GM19043 (cell line): Measurements from ENCODE around the gene NFATC3.

Experiments used
- ATAC-seq: cut with Tn5 transposase; IDR thresholded peaks from one replicate; pipeline ENCODE4 v1.9.1; 2021; ENCODE audit warnings: low read depth; ENCODE audit not compliant: unreplicated experiment

NFATC3 gene

GRCh38 chr16:68228652-68229051, 143.5 kb downstream of the NFATC3 start:
- ATAC-seq, result no peak

DNA sequence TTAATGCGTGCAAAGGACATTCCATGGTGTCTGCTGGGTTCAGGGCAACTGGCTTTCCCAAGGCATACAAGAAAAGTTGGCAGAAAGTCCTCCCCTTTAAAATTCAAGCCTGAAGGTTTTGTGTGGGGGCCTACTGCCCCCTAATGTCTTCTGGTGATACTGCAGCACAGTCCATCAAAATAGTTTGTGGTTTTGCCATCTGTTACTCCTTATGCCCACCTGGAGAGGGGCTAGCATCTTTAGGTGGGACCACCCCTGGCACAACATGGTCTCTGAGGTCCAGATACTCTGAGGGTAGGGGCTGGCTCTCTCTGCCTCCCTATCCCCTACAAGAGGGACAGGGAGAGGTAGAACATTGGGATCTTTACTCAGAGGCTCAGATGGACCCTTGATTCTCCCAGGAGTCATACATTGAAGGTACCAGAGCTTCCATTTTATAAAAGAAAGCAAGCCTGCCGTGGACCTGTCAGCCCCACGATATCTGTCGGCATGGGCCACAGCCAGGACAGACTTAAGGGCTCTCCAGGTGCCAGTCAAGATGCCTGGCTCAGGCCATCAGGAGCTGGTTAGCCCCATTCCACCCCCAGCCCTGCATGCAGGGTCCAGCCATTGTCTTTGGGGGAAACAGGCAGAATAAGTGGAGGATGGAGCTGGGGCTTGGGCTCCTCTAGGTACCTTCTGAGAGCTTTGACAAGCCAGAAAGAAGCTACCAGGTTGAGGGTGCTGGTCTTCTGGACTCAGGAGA, 144.4 kb downstream of the NFATC3 start:
- no peak for ATAC-seq

DNA sequence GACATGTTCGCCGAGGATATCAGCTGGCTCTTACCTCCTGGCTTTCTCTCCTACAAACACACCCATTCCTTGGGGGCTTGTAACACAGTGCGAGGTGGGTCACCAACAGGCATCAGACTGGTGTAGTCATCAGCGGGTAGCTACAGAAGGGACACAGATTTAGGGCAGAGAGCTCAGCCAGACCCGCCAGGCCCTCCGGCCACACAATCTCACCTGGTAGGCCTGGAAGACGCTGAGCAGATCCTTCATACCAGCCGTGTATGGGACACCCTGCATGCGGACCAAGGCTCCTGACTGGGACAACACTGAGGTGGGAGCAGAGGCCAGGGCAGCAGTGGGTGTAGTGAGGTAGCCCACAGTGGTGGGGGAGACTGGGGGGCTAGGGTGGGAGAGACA, 145.0 kb downstream of the NFATC3 start:
- ATAC-seq, result no peak

- no peak for ATAC-seq
These were observed 145.8 kb downstream of the NFATC3 start for GRCh38 chr16:68230956-68231355.

GRCh38 chr16:68231384-68232136, 146.4 kb downstream of the NFATC3 start:
- no peak for ATAC-seq

- no peak for ATAC-seq
These were observed 147.2 kb downstream of the NFATC3 start for GRCh38 chr16:68232335-68232734.

DNA sequence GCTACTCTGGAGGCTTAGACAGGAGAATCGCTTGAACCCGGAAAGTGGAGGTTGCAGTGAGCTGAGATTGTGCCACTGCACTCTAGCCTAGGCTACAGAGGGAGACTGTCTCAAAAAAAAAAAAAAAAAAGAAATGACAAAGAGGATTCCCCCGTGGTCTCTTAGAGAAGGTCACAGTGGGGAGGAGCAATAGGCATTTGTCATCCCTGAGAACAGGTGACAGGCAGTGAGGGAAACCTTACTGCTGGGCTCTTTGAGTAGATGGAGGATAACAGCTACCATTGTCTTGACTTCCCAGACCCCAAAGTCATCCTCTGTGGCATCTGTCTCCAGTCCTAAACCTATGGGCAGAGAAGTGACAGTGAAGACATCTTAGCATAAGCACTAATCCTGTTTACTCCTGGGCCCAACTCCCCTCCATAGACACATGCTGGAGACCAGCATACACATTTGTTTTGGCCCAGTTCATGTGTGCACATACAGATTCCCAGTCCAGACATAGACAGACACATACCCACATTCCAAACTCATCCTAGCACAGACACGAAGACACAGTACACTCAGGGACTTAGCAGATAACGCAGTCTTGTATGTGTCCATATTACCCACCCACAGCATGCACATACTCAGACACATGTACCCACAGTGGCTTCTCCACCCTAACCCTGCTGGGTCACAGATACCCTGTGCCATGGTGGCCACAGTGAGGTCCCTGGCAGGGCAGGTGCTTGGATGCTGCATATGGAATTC, 148.1 kb downstream of the NFATC3 start:
- ATAC-seq, result no peak

GRCh38 chr16:68233835-68234187, 148.6 kb downstream of the NFATC3 start:
- no peak for ATAC-seq

- ATAC-seq, result no peak
These were observed 149.3 kb downstream of the NFATC3 start for GRCh38 chr16:68234188-68235107.

GRCh38 chr16:68235108-68235886, 150.1 kb downstream of the NFATC3 start:
- ATAC-seq, result no peak

DNA sequence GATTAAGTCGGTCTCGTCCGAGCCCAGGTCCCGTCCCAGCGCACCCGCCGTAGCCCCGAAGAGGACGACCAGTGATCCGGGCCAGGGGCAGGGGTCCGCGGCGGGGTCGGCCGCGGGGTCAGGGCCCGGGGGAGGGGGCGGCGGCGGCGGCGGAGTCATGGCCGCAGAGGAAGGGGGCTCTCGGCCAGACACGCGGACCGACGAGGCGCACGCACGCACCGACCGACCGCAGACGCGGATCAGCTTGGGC, 150.6 kb downstream of the NFATC3 start, which contains the start of gene ESRP2:
TSS of gene ESRP2 (minus strand) at position 241 of the 250 bp plus-strand sequence. CDS start at position 159, 82 bp downstream.
- no peak for ATAC-seq

- no peak for ATAC-seq
These were observed 151.1 kb downstream of the NFATC3 start for GRCh38 chr16:68236137-68236825.

DNA sequence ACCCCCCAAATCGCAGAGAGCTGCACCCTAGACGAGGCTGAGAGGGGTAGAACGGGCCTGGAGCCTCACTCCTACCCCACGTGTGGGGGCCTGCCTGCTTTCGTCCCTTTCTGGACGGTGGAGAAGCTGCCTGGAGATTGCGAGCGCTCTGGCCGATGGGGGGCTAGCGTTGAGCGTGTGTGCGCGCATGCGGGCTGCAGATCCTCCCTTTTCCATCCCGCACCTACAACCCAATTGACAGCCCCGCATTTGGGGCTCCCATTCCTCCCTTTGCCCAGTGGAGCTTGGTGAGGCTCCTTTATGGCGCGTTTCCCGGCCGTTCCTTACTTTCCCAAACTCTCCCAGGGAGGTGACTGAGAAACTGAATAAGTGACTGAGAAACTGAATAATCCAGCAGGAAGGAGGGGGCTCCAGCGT, 151.7 kb downstream of the NFATC3 start:
- no peak for ATAC-seq

DNA sequence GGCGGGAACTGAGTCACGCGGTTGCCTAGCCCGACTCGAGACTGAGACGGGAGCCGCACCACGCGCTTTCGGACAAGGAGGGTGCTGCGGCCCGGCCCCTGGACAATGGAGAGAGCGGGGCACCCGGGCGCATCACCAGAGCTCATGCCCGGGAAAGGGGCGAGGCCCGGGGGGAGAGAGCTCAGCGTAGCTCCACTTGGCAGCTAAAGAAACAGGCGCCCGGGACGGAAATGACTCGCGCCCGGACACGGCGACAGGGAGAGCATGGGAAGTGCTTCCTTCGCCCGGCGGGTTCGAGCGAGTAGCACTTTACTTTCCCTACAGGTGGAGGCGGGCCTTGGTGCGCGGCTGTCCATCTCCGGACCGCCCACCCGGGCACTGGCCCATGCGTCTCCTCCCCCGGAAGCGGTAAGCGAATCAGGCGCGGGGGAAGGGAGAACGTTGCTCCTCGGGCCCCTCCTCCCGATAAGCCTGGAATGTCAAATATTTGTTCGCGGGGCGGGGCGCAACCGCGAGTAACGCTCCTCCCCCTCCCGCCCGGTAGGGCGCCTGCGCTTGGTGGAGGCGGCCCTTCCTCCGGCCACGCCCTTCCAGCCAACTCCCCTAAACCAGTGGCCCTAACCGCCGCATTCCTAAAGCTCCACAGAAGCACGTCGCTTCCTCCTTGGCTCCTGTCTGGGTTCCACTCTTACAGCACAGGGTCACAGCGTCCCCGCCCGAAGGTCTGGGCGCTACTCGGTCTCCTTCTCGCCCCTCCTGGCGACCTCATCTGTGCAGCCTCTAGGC, 152.3 kb downstream of the NFATC3 start:
- ATAC-seq, result peak; percentile 79

DNA sequence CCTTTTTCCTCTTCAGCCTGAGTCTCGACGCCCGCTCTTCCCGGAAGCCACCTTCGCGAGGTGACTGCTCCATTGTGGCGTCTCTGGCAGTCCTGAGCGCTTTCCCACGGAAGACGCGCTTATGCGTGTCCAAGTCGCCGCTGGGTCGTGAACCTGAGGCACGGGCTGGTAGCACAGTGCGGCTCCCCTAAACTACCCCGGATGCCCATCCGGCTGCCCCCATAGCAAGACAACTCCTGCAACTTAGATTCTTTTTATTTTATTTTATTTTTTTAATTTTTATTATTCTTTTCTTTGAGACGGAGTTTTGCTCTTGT, 152.8 kb downstream of the NFATC3 start:
- no peak for ATAC-seq

GRCh38 chr16:68242085-68242484, 156.9 kb downstream of the NFATC3 start:
- no peak for ATAC-seq

DNA sequence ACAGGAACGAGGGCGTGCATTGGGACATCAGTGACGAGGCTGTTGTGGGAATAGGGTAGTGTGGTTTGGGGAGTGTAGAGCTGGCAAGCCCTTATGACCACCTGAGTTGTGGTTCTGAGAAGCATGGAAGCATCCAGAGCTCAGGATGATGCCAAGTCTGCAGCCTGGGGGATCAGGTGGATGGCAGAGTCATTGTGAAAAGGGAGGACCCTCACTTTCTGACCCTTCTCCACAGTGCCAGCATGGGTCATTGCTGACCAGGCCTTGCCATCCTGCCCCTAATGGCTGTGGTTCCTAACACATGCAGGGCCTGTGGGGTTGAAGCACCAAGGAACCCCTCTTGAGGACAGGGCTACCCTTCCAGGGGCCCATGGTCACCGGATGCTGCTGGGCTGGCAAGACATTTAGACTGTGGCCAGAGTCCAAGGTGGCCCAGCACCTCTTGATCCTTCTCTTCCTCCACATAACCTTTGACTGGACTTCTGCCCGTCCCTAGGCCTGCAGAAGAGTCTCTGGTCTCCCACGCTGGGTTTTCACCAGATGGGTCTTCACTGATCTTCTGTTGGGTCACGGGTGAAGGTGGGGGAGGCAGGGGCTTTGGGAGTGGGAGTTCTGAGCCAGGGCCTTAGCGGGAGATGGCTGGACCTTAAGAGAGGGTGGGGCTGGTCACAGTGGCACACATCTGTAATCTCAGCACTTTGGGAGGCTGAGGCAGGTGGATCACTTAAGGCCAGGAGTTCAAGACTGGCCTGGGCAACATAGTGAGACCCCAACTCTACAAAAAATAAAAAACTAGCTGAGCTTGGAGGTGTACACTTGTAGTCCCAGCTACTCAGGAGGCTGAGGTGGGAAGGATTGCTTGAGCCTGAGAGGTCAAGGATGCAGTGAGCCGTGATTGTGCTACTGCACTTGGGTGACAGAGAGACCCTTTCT, 158.0 kb downstream of the NFATC3 start:
- ATAC-seq, result no peak
